Suppressor macrophage treated with lipopolysaccharide for 4 hours (primary cell): ENCODE data around the gene RAF1.
"Not testable (repeated sequence)": the region's sequence is repeated elsewhere in the genome, so short reads cannot be mapped to it uniquely, and the experiment has no call there.

ENCODE experiments used
- DNase-seq: peaks from one replicate; pipeline ENCODE4 v3.0.0-alpha.2; 2020

The RAF1 gene

DNA sequence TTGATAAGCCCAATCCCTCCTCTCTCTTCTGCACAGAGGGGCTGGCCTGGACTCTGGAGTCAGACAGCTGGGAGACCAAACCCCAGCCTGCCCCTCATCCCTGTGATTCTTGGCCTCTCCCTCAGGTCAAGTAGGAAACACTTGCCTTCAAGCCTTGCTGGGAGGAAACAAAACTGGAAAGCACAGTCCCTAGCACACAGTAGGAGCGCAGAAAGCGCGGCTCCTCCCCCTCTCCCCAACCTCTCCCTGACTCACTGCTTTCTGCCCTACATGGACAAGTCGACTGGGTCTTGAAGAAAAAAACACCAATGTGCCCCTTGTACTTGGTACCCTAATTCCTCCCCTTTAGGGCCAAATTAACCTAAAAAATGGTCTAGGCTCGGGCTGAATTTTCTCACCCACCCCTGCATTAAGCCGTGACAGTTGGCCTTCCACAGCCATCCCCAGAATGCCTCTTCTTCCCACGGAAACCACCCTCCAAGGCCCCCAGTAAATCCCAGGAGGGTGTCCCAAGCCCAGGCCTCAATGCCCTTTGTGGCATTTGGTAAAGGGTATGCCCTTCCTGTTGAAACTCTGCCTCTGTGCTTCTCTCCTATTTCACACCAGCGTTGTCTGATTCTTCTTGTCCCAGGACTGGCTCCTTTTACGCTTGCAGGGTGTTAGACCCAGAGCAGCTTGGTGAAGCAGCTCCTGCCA is 11.3 kb upstream of the RAF1 start:
- DNase-seq, result no peak

DNA sequence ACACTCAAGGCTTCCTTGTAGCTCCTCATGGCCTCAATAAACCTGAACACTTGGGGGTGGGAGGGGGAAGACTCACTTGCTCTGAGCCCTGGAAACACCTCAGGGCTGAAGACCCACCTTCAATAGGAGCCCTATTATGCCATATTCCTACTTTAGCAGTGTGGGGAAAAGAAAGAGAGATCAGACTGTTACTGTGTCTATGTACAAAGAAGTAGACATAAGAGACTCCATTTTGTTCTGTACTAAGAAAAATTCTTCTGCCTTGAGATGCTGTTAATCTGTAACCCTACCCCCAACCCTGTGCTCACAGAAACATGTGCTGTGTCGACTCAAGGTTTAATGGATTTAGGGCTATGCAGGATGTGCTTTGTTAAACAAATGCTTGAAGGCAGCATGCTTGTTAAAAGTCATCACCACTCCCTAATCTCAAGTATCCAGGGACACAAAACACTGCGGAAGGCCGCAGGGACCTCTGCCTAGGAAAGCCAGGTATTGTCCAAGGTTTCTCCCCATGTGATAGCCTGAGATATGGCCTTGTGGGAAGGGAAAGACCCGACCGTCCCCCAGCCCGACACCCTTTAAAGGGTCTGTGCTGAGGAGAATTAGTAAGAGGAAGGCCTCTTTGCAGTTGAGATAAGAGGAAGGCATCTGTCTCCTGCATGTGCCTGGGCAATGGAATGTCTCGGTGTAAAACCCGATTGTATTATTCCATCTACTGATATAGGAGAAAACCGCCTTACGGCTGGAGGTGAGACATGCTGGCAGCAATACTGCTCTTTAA is 10.2 kb upstream of the RAF1 start:
- DNase-seq, result not testable (repeated sequence)

DNA sequence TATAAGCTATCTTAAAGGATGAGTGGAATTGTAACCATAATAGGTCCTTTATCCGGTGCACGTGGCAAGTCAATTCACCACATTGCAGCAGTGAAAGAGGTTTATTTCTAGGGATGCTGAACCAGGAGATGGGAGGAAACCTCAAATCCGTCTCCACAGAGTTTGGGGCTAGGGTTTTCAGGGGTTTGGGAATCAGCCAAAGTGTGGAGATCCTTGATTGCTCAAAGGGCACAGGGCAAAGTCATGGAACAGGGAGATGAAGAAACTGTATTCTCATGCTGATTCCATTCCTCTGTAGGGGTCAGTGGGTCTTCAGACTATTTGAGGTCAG is 7.2 kb upstream of the RAF1 start:
- DNase-seq, result no peak

DNA sequence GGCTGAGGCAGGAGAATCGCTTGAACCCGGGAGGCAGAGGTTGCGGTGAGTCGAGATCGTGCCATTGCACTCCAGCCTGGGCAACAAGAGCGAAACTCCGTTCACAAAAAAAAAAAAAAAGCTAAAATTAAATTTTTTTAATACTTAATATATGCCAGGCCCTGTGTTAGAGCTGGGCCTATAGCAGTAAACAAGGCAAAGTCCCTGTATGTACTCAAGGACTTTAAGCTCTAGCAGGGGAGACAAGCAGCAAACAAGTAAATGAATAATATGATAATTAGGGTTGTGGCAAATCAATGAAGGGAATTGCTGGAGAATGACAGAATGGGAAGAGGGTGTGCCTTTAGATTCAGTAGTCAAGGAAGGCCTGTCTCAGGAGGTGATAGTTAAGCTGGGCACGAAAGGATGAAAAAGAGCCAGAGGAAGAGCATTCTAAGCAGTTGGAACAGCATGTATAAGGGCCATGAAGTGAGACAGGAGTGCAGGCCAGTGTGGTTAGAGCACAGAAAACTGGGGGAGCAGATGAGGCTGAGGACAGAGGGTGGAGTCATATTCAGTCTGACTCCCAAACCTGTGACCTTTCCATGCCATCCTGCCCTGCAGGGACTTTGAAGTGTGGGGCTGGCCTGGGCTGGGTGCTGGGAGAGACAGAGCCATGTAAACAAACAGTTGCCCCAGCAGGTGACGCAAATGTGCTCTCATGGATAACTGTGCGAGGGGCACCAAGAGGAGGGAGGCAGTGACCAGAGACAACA is 6.6 kb upstream of the RAF1 start:
- DNase-seq, result no peak

DNA sequence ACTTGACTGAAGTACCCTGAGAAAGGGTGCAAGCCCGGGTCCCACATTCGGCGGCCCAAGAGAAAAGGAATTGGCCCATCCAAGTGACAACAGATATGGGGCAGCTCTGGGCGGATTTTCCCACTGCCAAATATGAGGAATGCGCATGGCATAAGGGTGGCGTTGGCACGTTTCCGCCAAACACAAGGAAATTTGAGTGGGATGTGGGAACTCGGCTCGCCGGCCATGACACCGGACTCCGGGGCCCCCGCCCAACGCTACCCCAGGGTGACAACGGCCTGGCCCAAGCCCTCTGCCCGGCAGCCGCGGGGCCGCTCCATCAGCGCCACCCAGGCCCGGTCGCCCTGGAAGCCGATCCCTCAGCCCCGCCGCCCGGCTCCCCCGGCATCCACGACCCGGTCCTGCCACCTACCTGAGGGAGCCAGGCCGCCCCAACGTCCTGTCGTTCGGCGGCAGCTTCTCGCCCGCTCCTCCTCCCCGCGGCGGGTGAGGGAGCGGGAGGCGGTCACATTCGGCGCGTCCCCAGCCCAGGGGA is 449 bp downstream of the RAF1 start:
- DNase-seq, result peak; percentile 52

DNA sequence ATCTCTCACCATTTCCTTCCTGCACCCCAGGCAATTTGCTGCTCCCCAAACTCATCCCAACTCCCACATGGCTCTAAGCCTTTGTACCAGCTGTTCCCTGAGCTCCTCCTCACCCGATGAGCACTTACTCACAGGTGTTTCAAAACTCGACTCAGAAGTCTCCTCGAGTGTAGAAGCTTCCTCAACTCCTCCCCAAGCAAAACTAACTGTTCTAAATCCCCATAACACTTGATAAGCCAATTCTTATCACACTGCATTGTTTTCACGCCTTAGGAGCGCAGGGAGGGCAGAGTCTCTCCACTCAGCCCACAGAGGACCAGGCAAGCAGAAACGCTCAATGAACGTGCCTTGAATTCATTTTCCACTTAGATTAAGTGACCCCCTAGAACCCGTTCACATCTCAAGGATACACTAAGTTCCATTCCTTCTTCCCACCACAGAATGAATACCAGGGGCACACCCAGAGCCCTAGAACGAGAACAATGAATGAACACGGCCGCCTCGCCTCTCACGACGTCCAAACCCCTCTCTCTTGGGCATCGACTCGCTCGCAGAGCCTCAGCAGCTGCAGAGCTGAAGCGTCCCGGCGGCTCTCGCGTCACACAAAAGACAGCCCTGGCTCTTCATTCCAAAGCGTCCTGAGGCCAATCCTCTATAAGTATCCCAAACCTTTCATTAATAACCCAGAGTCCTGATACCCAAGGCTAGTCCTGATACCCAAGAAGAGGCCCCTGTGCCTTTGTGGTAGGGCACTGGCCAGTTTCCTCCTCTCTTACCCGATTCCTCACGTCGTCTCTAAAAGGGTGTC is 1.1 kb downstream of the RAF1 start:
- peak; percentile 64 for DNase-seq

DNA sequence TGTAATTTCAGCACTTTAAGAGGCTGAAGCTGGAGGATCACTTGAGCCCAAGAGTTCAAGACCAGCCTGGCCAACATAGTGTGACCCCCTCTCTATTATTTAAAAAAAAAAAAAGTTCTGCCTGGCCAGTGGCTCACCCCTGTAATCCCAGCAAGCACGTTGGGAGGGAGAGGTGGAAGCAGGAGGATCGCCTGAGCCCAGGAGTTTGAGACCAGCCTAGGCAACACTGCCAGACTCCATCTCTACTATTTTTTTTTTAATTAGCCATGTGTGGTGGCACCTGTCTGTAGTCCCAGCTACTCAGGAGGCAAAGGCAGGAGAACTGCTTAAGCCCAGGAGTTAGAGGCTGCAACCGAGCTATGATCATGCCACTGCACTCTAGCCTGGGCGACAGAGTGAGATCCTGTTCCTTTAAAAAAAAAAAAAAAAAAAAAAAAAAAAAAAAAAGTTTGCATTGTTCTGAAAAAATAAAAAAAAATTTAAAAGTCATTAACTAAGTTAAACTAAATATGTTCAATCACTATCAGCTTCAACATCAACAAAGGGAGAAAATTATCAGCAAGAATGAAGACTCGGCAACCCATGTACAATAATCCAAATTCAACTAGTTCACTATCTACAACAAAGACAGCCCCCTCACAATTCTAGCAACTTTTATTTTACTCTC is 1.9 kb downstream of the RAF1 start:
- DNase-seq, result no peak

DNA sequence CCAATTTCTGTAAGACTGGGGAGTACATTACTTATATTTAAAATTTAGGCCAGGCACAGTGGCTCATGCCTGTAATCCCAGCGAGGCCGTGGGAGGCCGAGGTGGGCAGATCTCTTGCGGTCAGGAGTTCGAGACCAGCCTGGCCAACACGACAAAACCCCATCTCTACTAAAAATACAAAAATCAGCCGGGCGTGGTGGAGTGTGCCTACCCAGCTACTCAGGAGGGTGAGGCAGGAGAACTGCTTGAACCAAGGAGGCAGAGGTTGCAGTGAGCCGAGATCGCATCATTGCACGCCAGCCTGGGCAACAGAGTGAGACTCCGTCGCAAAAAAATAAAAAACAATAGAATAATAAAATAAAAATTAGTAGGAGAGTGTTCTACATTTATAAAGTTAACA is 2.5 kb downstream of the RAF1 start:
- not testable (repeated sequence) for DNase-seq

DNA sequence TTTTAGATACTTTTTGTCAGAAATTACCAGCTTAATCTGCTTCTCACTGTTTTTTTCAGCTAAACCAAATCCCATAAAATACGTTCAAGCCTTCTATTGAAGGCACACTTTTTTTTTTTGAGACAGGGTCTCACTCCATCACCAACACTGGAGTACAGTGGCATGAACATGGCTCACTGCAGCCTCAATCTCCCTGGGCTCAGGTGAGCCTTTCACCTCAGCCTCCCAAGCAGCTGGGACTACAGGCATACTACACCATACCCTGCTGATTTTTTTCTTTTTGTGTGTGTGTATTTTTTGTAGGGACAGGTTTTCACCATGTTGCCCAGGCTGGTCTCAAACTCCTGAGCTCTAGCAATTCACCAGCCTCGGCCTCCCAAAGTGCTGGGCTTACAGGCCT is 3.7 kb downstream of the RAF1 start:
- DNase-seq, result no peak

DNA sequence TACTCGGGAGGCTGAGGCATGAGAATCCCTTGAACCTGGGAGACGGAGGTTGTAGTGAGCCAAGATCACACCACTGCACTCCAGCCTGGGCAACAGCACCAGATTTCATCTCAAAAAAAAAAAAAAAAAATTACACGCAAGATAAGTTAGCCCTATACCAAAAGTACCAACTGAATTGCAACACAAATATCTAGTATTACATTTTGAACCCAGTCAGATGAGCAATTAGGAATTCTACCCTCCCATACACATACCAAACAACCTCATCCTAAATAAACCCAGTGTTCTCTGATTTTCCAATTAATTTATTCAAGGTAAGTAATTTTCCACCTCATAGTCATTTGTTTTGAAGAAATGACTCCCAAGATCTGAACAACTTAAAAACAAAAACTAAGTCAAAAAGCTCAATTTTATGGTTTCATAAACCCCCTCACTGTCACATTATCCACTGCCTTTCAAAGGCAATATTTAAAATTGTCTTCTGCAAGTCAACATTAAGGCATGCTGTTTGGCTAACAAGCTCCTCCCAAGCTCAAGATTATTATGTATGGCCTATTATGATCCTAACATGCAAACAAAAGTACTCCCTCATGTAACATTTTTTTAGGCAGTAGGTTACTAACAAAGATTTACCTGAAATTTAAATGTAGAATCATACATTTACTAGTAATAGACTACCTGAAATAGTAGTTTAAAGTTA is 4.5 kb downstream of the RAF1 start:
- no peak for DNase-seq

DNA sequence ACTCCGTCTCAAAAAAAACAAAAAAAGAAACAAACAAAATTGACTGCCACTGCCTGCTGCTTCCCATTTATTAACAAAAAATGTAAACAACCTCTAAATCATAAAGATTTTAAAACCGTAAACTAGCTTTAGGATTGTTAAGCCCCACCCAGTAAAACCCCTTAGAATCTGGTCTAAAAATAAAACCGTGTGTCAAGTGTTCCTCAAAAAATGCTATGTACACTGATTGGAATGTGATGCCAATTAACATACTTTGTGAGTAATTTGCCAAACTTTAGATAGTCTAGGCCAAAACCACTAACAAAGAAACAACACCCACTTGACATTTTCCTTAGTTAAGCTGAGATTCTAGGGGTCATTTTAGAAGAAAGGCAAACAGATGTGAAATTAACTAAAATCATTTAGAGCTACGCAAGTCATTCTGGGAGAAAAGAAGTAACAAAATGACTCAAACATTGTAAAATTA is 5.3 kb downstream of the RAF1 start:
- no peak for DNase-seq

DNA sequence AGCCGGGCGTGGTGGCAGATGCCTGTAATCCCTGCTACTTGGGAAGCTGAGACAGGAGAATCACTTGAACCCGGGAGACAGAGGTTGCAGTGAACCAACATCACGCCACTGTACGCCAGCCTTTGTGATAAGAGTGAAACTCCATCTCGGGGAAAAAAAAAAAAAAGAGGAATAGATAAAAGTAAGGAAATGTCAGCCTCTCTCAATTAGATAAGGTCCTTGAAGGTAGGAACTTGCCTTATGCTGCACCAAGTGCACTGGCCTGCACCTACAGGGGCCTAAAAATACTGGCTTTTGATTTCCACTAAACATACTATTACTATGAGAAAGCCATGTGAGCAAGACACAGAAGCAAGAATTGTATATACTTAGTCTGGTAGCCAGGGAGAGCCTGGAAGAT is 7.1 kb downstream of the RAF1 start:
- DNase-seq, result no peak

DNA sequence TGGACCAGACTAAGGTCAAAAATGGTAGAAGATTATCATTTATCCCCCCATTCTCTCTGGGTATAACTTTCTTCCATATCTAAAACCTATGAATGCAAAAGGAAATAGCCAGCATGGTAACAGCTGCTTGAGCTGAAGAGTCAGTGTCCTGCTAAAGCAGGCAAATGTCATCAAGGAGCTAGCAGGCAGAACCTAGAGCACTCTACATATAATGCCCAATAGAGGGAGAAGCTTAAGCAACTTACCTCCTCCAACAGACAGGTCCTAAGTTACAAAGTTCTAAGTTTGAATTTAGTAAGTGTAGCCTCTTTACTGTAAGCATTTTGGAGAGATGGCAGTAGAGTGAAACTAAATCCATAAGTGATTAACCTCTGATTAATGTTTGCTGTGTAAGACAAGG is 7.7 kb downstream of the RAF1 start:
- DNase-seq, result no peak

DNA sequence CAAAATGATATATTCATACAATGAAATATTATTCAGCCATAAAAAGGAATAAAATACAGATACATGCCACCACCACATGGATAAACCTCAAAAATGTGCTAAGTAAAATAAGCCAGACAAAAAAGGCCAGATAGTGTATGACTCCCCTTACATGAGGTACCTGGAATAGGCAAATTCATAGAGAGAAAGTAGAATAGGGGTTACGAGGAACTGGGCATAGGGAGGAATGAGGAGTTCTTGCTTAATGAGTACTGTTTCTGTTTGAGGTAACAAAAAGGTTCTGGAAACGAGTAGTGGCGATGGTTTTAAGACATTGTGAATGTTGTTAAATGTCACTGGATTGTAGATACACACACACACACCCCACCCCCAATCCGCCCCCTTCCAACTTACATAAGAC is 8.2 kb downstream of the RAF1 start:
- no peak for DNase-seq

DNA sequence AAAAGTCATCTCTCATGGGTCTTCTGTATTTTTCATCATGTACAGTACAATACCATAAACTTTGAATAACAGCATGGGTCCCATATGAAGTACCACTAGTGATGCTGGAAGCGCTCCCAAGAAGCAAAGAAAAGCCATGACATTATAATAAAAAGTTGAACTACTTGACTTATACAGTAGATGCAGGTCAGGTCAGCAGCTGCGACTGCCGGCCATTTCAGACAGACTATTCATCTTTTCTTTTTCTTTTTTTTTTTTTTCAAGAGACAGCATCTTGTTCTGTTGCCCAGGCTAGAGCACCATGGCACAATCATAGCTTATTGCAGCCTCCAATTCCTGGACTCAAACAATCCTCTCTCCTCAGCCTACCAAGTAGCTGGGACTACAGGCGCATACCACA is 10.2 kb downstream of the RAF1 start:
- DNase-seq, result no peak

DNA sequence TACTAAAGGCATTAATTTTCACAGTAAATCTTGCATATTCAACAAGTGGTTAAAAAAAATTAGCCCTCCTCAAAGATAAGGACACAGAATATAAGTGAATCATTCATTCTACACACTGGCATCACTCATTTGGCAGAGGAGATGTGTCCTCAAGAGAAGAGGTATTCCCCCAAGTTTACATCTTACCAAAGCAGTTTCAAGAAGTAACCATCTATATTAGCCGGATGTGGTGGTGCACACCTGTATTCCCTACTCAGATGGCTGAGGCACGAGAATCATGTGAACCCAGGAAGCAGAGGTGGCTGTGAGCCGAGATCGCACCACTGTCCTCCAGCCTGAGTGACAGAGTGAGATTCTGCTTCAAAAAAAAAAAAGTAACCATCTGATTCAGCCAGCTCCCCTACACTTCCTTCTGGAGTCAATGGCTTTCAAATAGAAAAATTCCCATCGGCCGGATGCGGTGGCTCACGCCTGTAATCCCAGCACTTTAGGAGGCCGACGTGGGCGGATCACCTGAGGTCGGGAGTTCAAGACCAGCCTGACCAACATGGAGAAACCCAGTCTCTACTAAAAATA is 15.4 kb downstream of the RAF1 start:
- no peak for DNase-seq

DNA sequence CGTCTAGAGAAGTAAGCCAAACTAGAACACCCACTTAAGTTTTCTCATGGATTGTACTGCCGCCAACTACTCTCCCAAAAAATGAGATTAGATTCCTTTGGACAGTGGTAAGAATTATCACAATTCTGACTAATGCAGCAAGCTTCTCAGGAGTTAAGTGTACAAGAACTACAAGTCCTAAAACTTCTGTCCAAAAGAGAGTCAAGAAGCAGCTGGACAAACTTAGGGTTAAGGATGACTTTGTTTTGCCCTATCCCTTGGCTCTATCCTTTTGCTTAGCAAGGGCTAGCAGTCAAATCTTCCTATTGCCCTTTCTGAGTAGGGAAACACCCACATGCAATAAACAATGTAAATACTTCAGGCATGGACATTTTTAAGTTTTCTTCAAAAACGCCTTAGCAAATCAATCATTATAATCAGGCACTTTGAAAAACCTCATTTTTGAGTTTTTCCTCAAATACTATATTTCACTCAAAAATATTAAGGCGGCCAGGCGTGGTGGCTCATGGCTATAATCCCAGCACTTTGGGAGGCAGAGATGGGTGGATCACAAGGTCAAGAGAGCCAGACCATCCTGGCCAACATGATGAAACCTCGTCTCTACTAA is 19.5 kb downstream of the RAF1 start:
- DNase-seq, result no peak

DNA sequence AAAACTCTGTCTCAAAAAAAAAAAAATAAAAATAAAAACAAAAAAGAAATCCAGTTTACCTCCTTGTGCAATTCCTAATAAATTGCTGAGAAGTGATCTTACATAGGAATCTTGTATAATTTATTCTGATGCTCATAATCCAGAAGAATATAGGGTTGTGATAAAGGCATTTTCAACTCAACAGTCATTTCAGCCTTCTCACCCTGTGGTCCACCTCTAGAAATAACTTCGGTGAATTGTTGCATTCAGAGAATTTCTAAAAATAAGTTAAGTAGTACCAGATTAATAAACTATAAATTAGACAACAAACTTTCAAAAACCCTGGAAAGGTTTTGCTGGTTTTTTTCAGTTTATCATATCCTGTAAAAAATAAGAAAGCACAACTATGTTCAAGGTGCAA is 20.2 kb downstream of the RAF1 start:
- no peak for DNase-seq

DNA sequence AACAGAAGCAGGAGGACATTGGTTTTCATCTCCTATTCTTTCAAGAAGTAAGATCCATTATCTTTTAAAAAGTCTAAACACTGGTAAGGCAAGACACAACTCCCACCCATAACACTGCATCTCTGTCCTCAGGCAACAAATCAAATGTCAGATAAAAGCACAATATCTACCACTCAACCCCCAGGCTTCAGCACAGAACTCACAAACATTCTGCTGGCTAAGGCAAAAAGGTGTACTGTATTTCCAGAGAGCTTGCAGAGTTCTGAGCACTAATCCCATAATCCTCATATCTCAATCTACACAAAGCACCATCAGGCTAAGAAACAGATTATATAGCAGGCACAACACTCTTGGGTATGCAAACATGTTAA is 20.9 kb downstream of the RAF1 start:
- no peak for DNase-seq

DNA sequence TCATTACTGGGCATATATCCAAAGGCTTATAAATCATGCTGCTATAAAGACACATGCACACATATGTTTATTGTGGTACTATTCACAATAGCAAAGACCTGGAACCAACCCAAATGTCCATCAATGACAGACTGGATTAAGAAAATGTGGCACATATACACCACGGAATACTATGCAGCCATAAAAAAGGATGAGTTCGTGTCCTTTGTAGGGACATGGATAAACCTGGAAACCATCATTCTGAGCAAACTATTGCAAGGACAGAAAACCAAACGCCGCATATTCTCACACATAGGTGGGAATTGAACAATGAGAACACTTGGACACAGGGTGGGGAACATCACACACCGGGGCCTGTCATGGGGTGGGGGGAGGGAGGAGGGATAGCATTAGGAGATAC is 23.1 kb downstream of the RAF1 start:
- DNase-seq, result not testable (repeated sequence)

DNA sequence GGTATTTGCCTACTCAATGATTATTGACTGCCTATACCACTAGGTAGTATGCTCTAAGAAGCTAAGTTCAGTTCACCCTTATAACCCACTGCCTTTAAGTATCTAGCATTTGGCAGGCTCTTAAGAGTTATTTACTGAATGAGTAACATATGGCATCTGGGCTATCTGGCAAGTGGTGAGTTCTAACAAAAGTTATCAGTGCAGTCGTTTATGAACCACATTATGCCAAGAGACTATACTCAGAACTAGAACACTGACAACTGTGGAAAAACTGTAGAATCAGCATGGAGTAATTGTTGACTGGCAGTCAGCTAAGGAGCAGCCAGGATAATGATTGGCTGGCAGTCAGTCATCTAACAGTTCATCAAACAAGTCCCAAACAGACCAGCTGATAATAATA is 25.8 kb downstream of the RAF1 start:
- DNase-seq, result no peak
